GM15510 (cell line): Measurements from ENCODE around the gene CDK5RAP2.

Experiments used
- POLR2A ChIP-seq: IDR thresholded peaks from 3 replicates; pipeline ENCODE4 v1.6.1; 2011; ENCODE audit warnings: borderline replicate concordance; ENCODE audit not compliant: insufficient read length; ENCODE audit errors: extremely low read depth

Gene CDK5RAP2

GRCh38 chr9:120385606-120386389, 194.2 kb downstream of the CDK5RAP2 start:
- no peak for TF ChIP-seq POLR2A

- no peak for TF ChIP-seq POLR2A
Measured at GRCh38 chr9:120384925-120385272, 195.1 kb downstream of the CDK5RAP2 start.

- TF ChIP-seq POLR2A = no peak
Measured at GRCh38 chr9:120383999-120384924, 195.7 kb downstream of the CDK5RAP2 start.

GRCh38 chr9:120383611-120383998, 196.4 kb downstream of the CDK5RAP2 start:
- no peak for TF ChIP-seq POLR2A

- no peak for TF ChIP-seq POLR2A
Measured at GRCh38 chr9:120382453-120382852, 197.5 kb downstream of the CDK5RAP2 start.

GRCh38 chr9:120381839-120382238, 198.1 kb downstream of the CDK5RAP2 start:
- TF ChIP-seq POLR2A = no peak

GRCh38 chr9:120379611-120380010, 200.4 kb downstream of the CDK5RAP2 start:
- no peak for TF ChIP-seq POLR2A

GRCh38 chr9:120378680-120379079, 201.3 kb downstream of the CDK5RAP2 start:
- no peak for TF ChIP-seq POLR2A

GRCh38 chr9:120377268-120378159, 202.5 kb downstream of the CDK5RAP2 start:
- no peak for TF ChIP-seq POLR2A

GRCh38 chr9:120376101-120376500, 203.9 kb downstream of the CDK5RAP2 start:
- TF ChIP-seq POLR2A = no peak

GRCh38 chr9:120375316-120375715, 204.7 kb downstream of the CDK5RAP2 start:
- TF ChIP-seq POLR2A = no peak

GRCh38 chr9:120374817-120375216, 205.2 kb downstream of the CDK5RAP2 start:
- no peak for TF ChIP-seq POLR2A

- TF ChIP-seq POLR2A = no peak
Measured at GRCh38 chr9:120374239-120374638, 205.7 kb downstream of the CDK5RAP2 start.

- TF ChIP-seq POLR2A = no peak
Measured at GRCh38 chr9:120372040-120372439, 207.9 kb downstream of the CDK5RAP2 start.
